PC-3 (cell line): ENCODE measurements around the gene ZNF646. TPM values are rescaled to one million over a fixed set of nuclear protein-coding genes. Genes with fewer than 3 reads are reported as not detected.

Source experiments
- ATAC-seq: fragments of 200-7000 bp; cut with Tn5 transposase; 2 replicates; pipeline ENCODE4 v1.9.1; 2020; ENCODE audit warnings: mild to moderate bottlenecking, moderate library complexity
- BruUV-seq: library from RNA; stranded (reverse); fragments of 400-500 nt; replicated peaks from 2 replicates; lab custom pipeline; 2021; lab: Mats Ljungman, UMichigan
- CTCF ChIA-PET: fragments of 300-600 bp; sonication (Branson Sonifier 250); formaldehyde crosslinking; loops from one replicate; lab custom pipeline; 2022; ENCODE audit warnings: antibody characterized with exemption; lab: Charles Lee
- POLR2A ChIA-PET: fragments of 300-600 bp; sonication (Branson Sonifier 250); formaldehyde crosslinking; loops from one replicate; lab custom pipeline; 2022; ENCODE audit warnings: antibody characterized with exemption; ENCODE audit not compliant: unreplicated experiment; lab: Charles Lee
- DNase-seq: peaks from one replicate; pipeline ENCODE4 v3.0.0-alpha.2; 2015
- H2AFZ ChIP-seq: fragments of 300-600 bp; sonication (generic); 2 replicates; pipeline ENCODE4 v1.6.0; 2016; ENCODE audit warnings: antibody characterized with exemption, low read length
- H3F3A ChIP-seq: fragments of 300-600 bp; sonication (generic); one replicate; pipeline ENCODE4 v1.6.0; 2017; ENCODE audit warnings: antibody characterized with exemption, low read length, control low read depth, mild to moderate bottlenecking; ENCODE audit not compliant: unreplicated experiment
- H3K27ac ChIP-seq: fragments of 300-600 bp; sonication (generic); 2 replicates; pipeline ENCODE4 v1.5.1; 2016; ENCODE audit warnings: mild to moderate bottlenecking, low read length
- H3K27me3 ChIP-seq: fragments of 300-600 bp; sonication (generic); 2 replicates; pipeline ENCODE4 v1.6.1; 2016; ENCODE audit warnings: low read length, mixed read lengths
- H3K36me3 ChIP-seq: fragments of 300-600 bp; sonication (generic); 2 replicates; pipeline ENCODE4 v1.6.1; 2016; ENCODE audit warnings: low read depth, mixed run types, low read length, mixed read lengths
- H3K4me1 ChIP-seq: fragments of 300-600 bp; sonication (generic); 2 replicates; pipeline ENCODE4 v1.5.1; 2016; ENCODE audit warnings: low read length; ENCODE audit not compliant: insufficient read depth
- H3K4me2 ChIP-seq: fragments of 300-600 bp; sonication (generic); 2 replicates; pipeline ENCODE4 v1.6.0; 2016; ENCODE audit warnings: low read length
- H3K4me3 ChIP-seq: fragments of 300-600 bp; sonication (generic); 2 replicates; pipeline ENCODE4 v1.5.1; 2016; ENCODE audit warnings: mild to moderate bottlenecking, low read length, mixed read lengths
- H3K79me2 ChIP-seq: fragments of 300-600 bp; sonication (generic); 2 replicates; pipeline ENCODE4 v1.6.1; 2017; ENCODE audit warnings: low read length, mixed read lengths
- H3K9ac ChIP-seq: fragments of 300-600 bp; sonication (generic); 2 replicates; pipeline ENCODE4 v1.6.0; 2016; ENCODE audit warnings: mild to moderate bottlenecking, low read length
- H3K9me2 ChIP-seq: fragments of 300-600 bp; sonication (generic); replicated peaks from 2 replicates; pipeline ENCODE4 v1.6.1; 2016; ENCODE audit warnings: mixed run types, low read length, mixed read lengths
- H3K9me3 ChIP-seq: fragments of 300-600 bp; sonication (generic); 2 replicates; pipeline ENCODE4 v1.6.1; 2016; ENCODE audit warnings: low read length, mixed read lengths
- H4K20me1 ChIP-seq: fragments of 300-600 bp; sonication (generic); 2 replicates; pipeline ENCODE4 v1.6.1; 2016; ENCODE audit warnings: low read length, mixed read lengths
- CTCF ChIP-seq: fragments of 300-600 bp; sonication (generic); conservative IDR thresholded peaks from 2 replicates; pipeline ENCODE4 v1.5.1; 2017; ENCODE audit warnings: antibody characterized with exemption, low read depth, mild to moderate bottlenecking, low read length
- EZH2 ChIP-seq: fragments of 300-600 bp; sonication (generic); IDR thresholded peaks from one replicate; pipeline ENCODE4 v1.6.1; 2017; ENCODE audit warnings: antibody characterized with exemption, mild to moderate bottlenecking, low read length; ENCODE audit not compliant: unreplicated experiment
- EZH2phosphoT487 ChIP-seq: fragments of 300-600 bp; sonication (generic); IDR thresholded peaks from 2 replicates; pipeline ENCODE4 v1.6.1; 2018; ENCODE audit warnings: mild to moderate bottlenecking, antibody characterized with exemption, low read length, borderline replicate concordance
- intact Hi-C: fragments of 100-400 bp; cut with micrococcal nuclease; formaldehyde crosslinking; loops from 2 replicates; pipeline ENCODE4 v1.9.0; 2023
- total RNA-seq: library from RNA; depleted of rRNA; stranded (reverse); fragments of >200 nt; gene quantifications from 2 replicates; pipeline ENCODE4 v1.2.3, GENCODE V29; 2014

The ZNF646 gene
- total RNA-seq, 1 experiment from 2014 or later = 8.5 TPM

- Histone ChIP-seq H3K27ac (no peak overlapping the region), H3K4me3 (no peak overlapping the region), H3K9me3 (no peaks in the 10 kb centered on the region), H3K4me1 (peaks cover 23% of the 10 kb centered on the region), H3F3A (no peaks in the 10 kb centered on the region), H3K4me2 (no peak overlapping the region), H3K36me3 (peaks cover 9% of the 10 kb centered on the region; the same call in 1 of the 2 replicates), H3K9me2 (no peaks in the 10 kb centered on the region), H3K79me2 (peaks cover 15% of the 10 kb centered on the region), H4K20me1 (no peaks in the 10 kb centered on the region), H2AFZ (no peak overlapping the region), H3K9ac (no peak overlapping the region), H3K27me3 (no peaks in the 10 kb centered on the region)
- TF ChIP-seq EZH2phosphoT487 (no peak), EZH2 (no peak), CTCF (no peak)
- BruUV-seq = no TSS peak
- CTCF ChIA-PET = no interaction called here
- DNase-seq = peak; percentile 41
- POLR2A ChIA-PET = no interaction called here
- no peak for ATAC-seq
- intact Hi-C loops = no loop called here
Observed at GRCh38 chr16:31110106-31111034, 36.1 kb downstream of the ZNF646 start.

- BruUV-seq = no TSS peak
- no peaks in the 10 kb centered on the region for H4K20me1 ChIP-seq
Observed at GRCh38 chr16:31111881-31112466, 37.8 kb downstream of the ZNF646 start.

More at GRCh38 chr16:31111881-31112466, 37.8 kb downstream of the ZNF646 start:
- H3K27ac ChIP-seq = no peak overlapping the region
- peaks cover 23% of the 10 kb centered on the region for H3K4me1 ChIP-seq
- peaks cover 19% of the 10 kb centered on the region for H3K79me2 ChIP-seq
- H3F3A ChIP-seq = no peaks in the 10 kb centered on the region
- no peak overlapping the region for H3K4me2 ChIP-seq
- no peaks in the 10 kb centered on the region for H3K9me3 ChIP-seq
- CTCF ChIA-PET = no interaction called here
- no peak for DNase-seq
- ATAC-seq = no peak
- H3K4me3 ChIP-seq = no peak overlapping the region
- no peak for TF ChIP-seq EZH2phosphoT487
- no peak for TF ChIP-seq CTCF
- no peak for TF ChIP-seq EZH2
- H3K27me3 ChIP-seq = no peaks in the 10 kb centered on the region
- H3K9me2 ChIP-seq = no peaks in the 10 kb centered on the region
- H2AFZ ChIP-seq = no peak overlapping the region
- no peak overlapping the region for H3K9ac ChIP-seq
- POLR2A ChIA-PET = interaction anchor here (0.6 kb wide), 1 partner anchor 69 kb away, joined by 3 read pairs; no protein-coding TSS in a partner anchor
- intact Hi-C loops = no loop called here
- H3K36me3 ChIP-seq = peaks cover 9% of the 10 kb centered on the region; the same call in 1 of the 2 replicates
